ENCODE measurements around the gene ETFA. TPM values are rescaled to one million over a fixed set of nuclear protein-coding genes. Genes with fewer than 3 reads are reported as not detected.

Gene ETFA
- total RNA-seq, 1 donor from 2014 or later, result 117 TPM

- no peak for TF ChIP-seq CTCF (IDR thresholded peaks at IDR 0.05)
- peaks cover 6% of the 10 kb centered on the region for H3K27me3 Mint-ChIP-seq (ENCODE audit: low read depth)
- H3K9me3 Mint-ChIP-seq (ENCODE audit: low read depth), result no peaks in the 10 kb centered on the region
- H3K4me1 Mint-ChIP-seq (ENCODE audit: low read depth), result peaks cover 34% of the 10 kb centered on the region
- H3K36me3 Mint-ChIP-seq (ENCODE audit: low read depth), result no peaks in the 10 kb centered on the region
- DNase-seq (ENCODE audit: low spot score), result no peak
- H3K4me3 Mint-ChIP-seq (ENCODE audit: unreplicated experiment), result no peak overlapping the region
- no peak overlapping the region for H3K27ac Mint-ChIP-seq (ENCODE audit: unreplicated experiment)
Observed at GRCh38 chr15:76173317-76173834, 137.9 kb downstream of the ETFA start.

- no peaks in the 10 kb centered on the region for H3K36me3 Mint-ChIP-seq (ENCODE audit: low read depth)
- TF ChIP-seq CTCF (IDR thresholded peaks at IDR 0.05), result no peak
- peaks cover 29% of the 10 kb centered on the region for H3K4me1 Mint-ChIP-seq (ENCODE audit: low read depth)
- no peak overlapping the region for H3K4me3 Mint-ChIP-seq (ENCODE audit: unreplicated experiment)
- DNase-seq (ENCODE audit: low spot score), result no peak
- peaks cover 2% of the 10 kb centered on the region for H3K27me3 Mint-ChIP-seq (ENCODE audit: low read depth)
- H3K27ac Mint-ChIP-seq (ENCODE audit: unreplicated experiment), result no peak overlapping the region
- H3K9me3 Mint-ChIP-seq (ENCODE audit: low read depth), result no peaks in the 10 kb centered on the region
Observed at GRCh38 chr15:76172782-76173181, 138.5 kb downstream of the ETFA start.

- Mint-ChIP-seq H3K27ac (ENCODE audit: unreplicated experiment) (peak overlapping the region; percentile 71), H3K4me1 (ENCODE audit: low read depth) (peaks cover 22% of the 10 kb centered on the region), H3K9me3 (ENCODE audit: low read depth) (no peaks in the 10 kb centered on the region), H3K27me3 (ENCODE audit: low read depth) (no peaks in the 10 kb centered on the region), H3K4me3 (ENCODE audit: unreplicated experiment) (no peak overlapping the region), H3K36me3 (ENCODE audit: low read depth) (no peaks in the 10 kb centered on the region)
- peak; percentile 90 for DNase-seq (ENCODE audit: low spot score)
- TF ChIP-seq CTCF (IDR thresholded peaks at IDR 0.05), result no peak
Observed at GRCh38 chr15:76169911-76170800, 141.1 kb downstream of the ETFA start.

GRCh38 chr15:76169018-76169417 lies 142.3 kb downstream of the ETFA start:
- Mint-ChIP-seq H3K4me3 (ENCODE audit: unreplicated experiment) (no peak overlapping the region), H3K36me3 (ENCODE audit: low read depth) (no peaks in the 10 kb centered on the region), H3K4me1 (ENCODE audit: low read depth) (peaks cover 23% of the 10 kb centered on the region), H3K27ac (ENCODE audit: unreplicated experiment) (peak overlapping the region; percentile 71), H3K27me3 (ENCODE audit: low read depth) (no peaks in the 10 kb centered on the region), H3K9me3 (ENCODE audit: low read depth) (no peaks in the 10 kb centered on the region)
- no peak for DNase-seq (ENCODE audit: low spot score)
- no peak for TF ChIP-seq CTCF (IDR thresholded peaks at IDR 0.05)

- Mint-ChIP-seq H3K4me3 (ENCODE audit: unreplicated experiment) (no peak overlapping the region), H3K36me3 (ENCODE audit: low read depth) (no peaks in the 10 kb centered on the region), H3K9me3 (ENCODE audit: low read depth) (no peaks in the 10 kb centered on the region), H3K27ac (ENCODE audit: unreplicated experiment) (no peak overlapping the region), H3K4me1 (ENCODE audit: low read depth) (peaks cover 28% of the 10 kb centered on the region), H3K27me3 (ENCODE audit: low read depth) (no peaks in the 10 kb centered on the region)
- DNase-seq (ENCODE audit: low spot score), result no peak
- TF ChIP-seq CTCF (IDR thresholded peaks at IDR 0.05), result no peak
Observed at GRCh38 chr15:76168237-76168984, 142.9 kb downstream of the ETFA start.

All from chondrocyte (in vitro differentiated cells).